Astrocyte of the cerebellum (primary cell): ENCODE results near the gene CAMTA1.

Experiments
- DNase-seq: peaks from one replicate; pipeline ENCODE4 v3.0.0-alpha.2; 2011; ENCODE audit warnings: low read depth
- H3K4me3 ChIP-seq: 2 replicates; pipeline ENCODE4 v1.5.1; 2011; ENCODE audit warnings: mild to moderate bottlenecking, low read depth, low read length, moderate library complexity
- in situ Hi-C: cut with HindIII; loops from 2 replicates; pipeline ENCODE4 v1.10.0; 2017; ENCODE audit warnings: low sequenced_read_pairs
- TF ChIP-seq, protein P1 (sequence below): IDR thresholded peaks from 2 replicates; pipeline ENCODE4 v1.5.1; 2012; ENCODE audit warnings: low read length, low read depth, moderate library complexity, mild to moderate bottlenecking; ENCODE audit errors: missing control alignments

The CAMTA1 gene

GRCh38 chr1:7551442-7551841 is 766.2 kb downstream of the CAMTA1 start:
- in situ Hi-C loops = no loop called here
- no peak for DNase-seq
- TF ChIP-seq, protein P1, sequence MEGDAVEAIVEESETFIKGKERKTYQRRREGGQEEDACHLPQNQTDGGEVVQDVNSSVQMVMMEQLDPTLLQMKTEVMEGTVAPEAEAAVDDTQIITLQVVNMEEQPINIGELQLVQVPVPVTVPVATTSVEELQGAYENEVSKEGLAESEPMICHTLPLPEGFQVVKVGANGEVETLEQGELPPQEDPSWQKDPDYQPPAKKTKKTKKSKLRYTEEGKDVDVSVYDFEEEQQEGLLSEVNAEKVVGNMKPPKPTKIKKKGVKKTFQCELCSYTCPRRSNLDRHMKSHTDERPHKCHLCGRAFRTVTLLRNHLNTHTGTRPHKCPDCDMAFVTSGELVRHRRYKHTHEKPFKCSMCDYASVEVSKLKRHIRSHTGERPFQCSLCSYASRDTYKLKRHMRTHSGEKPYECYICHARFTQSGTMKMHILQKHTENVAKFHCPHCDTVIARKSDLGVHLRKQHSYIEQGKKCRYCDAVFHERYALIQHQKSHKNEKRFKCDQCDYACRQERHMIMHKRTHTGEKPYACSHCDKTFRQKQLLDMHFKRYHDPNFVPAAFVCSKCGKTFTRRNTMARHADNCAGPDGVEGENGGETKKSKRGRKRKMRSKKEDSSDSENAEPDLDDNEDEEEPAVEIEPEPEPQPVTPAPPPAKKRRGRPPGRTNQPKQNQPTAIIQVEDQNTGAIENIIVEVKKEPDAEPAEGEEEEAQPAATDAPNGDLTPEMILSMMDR = no peak
- H3K4me3 ChIP-seq = no peak overlapping the region

GRCh38 chr1:7552402-7552801 is 767.1 kb downstream of the CAMTA1 start:
- no peak overlapping the region for H3K4me3 ChIP-seq
- TF ChIP-seq, protein P1 = no peak
- DNase-seq = no peak
- in situ Hi-C loops = no loop called here

DNA sequence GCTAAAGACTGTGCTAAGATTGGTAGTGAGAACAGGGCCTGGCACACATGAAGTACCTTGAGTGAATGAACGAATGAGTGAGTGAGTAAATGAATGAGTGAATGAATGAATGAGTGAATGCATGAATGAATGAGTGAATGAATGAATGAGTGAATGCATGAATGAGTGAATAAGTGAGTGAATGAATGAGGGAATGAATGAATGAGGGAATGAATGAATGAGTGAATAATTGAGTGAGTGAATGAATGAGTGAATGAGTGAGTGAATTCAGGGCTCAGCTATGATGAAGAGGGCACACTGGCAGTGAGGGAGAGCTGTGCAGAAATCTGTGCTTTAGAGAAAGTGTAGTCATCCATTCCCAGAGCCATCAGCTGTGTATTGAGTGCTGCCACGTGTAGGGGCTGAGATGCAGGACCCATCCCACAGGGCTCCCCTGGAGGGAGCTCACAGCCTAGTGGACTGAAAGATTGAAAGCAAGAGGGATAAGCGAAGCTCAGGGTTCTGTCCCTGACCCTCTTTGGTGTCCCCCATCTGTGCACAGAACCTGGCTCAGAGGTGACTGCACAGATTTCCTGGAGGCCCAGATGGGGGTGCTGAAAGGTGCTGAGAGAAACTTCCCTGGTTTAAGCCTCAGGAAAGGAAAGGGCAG is 767.9 kb downstream of the CAMTA1 start:
- in situ Hi-C loops = no loop called here
- TF ChIP-seq, protein P1 = no peak
- no peak overlapping the region for H3K4me3 ChIP-seq
- no peak for DNase-seq

DNA sequence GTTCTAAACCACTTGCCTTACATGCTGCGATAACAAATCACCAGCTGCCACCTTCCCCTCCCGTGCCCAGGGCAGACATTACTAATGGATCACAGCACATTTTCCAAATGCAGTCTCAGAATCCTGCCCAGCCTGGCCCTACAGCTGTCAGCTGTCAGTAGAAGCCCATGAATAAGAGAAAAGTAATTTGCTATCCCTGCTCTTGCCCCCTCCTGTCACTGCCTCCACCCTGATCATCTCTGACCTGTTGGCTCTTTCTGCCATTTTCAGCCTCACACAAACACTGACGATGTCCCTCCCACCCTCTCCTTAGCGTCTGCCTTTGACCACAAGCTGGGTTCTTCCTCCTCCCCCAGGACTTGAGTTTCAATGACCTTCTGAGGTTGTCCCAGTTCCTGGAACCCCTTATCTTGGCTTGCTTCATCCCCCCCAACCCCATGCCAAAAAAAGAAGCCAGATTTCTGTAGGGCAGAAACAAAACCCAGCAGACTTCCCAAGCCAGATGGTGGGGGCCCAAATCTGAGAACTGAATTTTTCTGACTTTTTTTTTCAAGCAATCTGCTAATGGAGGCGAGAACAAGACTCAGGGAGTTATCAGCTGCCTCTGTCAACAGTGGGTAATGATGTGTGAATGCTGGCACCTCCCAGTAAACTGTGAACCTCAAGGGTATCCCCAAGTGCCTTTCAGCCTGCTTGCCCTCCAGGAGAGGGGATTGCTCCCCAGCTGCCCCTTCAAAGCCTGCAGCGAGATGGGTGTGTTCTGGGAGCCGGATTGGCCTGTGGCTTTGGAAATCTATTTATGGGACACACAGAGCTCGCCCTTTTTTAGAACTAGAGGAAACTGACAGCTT is 769.4 kb downstream of the CAMTA1 start:
- in situ Hi-C loops = no loop called here

DNA sequence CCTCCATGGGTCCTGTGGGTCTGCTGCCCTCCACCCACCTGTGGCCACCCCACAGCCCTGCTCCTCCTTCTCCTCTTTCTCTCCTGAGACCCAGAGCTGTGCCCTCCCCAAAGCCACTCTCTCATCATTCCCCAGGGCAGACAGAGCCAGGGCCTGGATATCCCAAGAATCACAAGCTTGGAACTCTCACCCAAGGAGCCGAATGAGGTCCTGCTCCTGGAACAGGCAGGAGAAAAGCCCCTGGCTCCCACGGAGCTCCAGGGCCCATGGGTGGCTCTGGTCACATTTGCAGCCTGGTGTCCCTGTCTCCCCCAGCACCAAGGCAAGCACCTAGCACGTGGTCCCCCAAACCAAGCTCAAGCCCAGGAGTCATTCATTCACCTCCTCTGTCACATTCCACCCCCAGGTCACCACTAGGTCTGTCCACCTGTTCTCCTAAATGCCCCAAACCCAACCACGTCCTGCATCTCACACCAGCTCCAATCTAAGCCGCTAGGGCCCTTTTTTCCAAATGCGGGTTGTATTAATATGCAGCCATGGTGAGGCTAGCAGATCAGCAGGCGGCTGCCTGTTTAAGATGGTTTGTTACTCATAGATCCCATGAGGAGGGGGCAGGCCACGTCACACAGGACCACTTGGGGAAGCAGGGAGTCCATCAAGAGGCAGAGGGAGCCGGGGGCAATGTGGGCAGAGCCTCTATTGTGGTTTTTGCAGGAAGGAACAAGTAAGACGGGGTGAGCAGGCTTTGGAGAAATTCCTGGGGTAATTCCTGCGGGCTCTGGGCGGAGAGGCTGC is 770.3 kb downstream of the CAMTA1 start:
- in situ Hi-C loops = no loop called here
- no peak for DNase-seq
- TF ChIP-seq, protein P1 = no peak
- H3K4me3 ChIP-seq = no peak overlapping the region

More for the DNA sequence above, 769.4 kb downstream of the CAMTA1 start:
- DNase-seq = no peak
- H3K4me3 ChIP-seq = no peak overlapping the region
- TF ChIP-seq, protein P1 = no peak

- in situ Hi-C loops = no loop called here
- DNase-seq = no peak
- TF ChIP-seq, protein P1 = no peak
- H3K4me3 ChIP-seq = no peak overlapping the region
These were observed 772.1 kb downstream of the CAMTA1 start for GRCh38 chr1:7557301-7557891.
